DND-41 (cell line): ENCODE data around the gene GSX1.

Experiments used
- ATAC-seq: fragments of 200-7000 bp; cut with Tn5 transposase; 3 replicates; pipeline ENCODE4 v1.9.1; 2021; ENCODE audit warnings: low read depth; ENCODE audit not compliant: insufficient read depth
- DNase-seq: peaks from one replicate; pipeline ENCODE4 v3.0.0-alpha.2; 2020
- H2AFZ ChIP-seq: 2 replicates; pipeline ENCODE4 v1.6.0; 2012; ENCODE audit warnings: low read depth, low read length
- H3K27ac ChIP-seq: 2 replicates; pipeline ENCODE4 v1.5.1; 2012; ENCODE audit warnings: low read length, inconsistent platforms
- H3K27me3 ChIP-seq: fragments of 200-600 bp; sonication (generic); 2 replicates; pipeline ENCODE4 v1.6.0; 2012; ENCODE audit warnings: low read length, mild to moderate bottlenecking, inconsistent platforms; ENCODE audit not compliant: insufficient read depth, poor library complexity
- H3K36me3 ChIP-seq: 2 replicates; pipeline ENCODE4 v1.5.1; 2012; ENCODE audit warnings: low read length, inconsistent platforms; ENCODE audit not compliant: insufficient read depth
- H3K4me1 ChIP-seq: 2 replicates; pipeline ENCODE4 v1.5.1; 2012; ENCODE audit warnings: mild to moderate bottlenecking, low read length; ENCODE audit not compliant: insufficient read depth
- H3K4me2 ChIP-seq: 2 replicates; pipeline ENCODE4 v1.6.0; 2012; ENCODE audit warnings: mild to moderate bottlenecking, moderate library complexity, low read length, inconsistent platforms; ENCODE audit not compliant: insufficient read depth
- H3K4me3 ChIP-seq, 2 experiments: fragments of 200-600 bp in 1 of 2; shearing (Covaris generic) in 1 of 2; 2 replicates each; pipeline ENCODE4 v1.5.1; 2012 to 2016; ENCODE audit warnings: inconsistent platforms in 2 of 2, low read length in 2 of 2, mild to moderate bottlenecking in 2 of 2, low read depth in 1 of 2, moderate library complexity in 1 of 2
- H3K79me2 ChIP-seq: 2 replicates; pipeline ENCODE4 v1.6.0; 2012; ENCODE audit warnings: low read length, inconsistent platforms; ENCODE audit not compliant: insufficient read depth
- H3K9ac ChIP-seq: 2 replicates; pipeline ENCODE4 v1.6.0; 2012; ENCODE audit warnings: low read depth, mild to moderate bottlenecking, inconsistent platforms, low read length, moderate library complexity
- H3K9me3 ChIP-seq: 2 replicates; pipeline ENCODE4 v1.5.1; 2012; ENCODE audit warnings: low read length, moderate library complexity, mild to moderate bottlenecking, inconsistent platforms; ENCODE audit not compliant: insufficient read depth, severe bottlenecking
- H4K20me1 ChIP-seq: 2 replicates; pipeline ENCODE4 v1.6.0; 2012; ENCODE audit warnings: low read length; ENCODE audit not compliant: insufficient read depth
- CTCF ChIP-seq: IDR thresholded peaks from 2 replicates; pipeline ENCODE4 v1.5.1; 2012; ENCODE audit warnings: borderline replicate concordance, low read length, moderate library complexity, mild to moderate bottlenecking; ENCODE audit not compliant: poor library complexity, severe bottlenecking; ENCODE audit errors: extremely low read depth
- EZH2 ChIP-seq: IDR thresholded peaks from 3 replicates; pipeline ENCODE4 v1.6.1; 2012; ENCODE audit warnings: borderline replicate concordance, low read depth, mild to moderate bottlenecking, moderate library complexity, low read length, inconsistent platforms; ENCODE audit not compliant: severe bottlenecking

GSX1 gene

GRCh38 chr13:27789495-27790303 is 2.6 kb upstream of the GSX1 start:
- Histone ChIP-seq H3K27ac (peak overlapping the region; percentile 33; the same call in 1 of the 2 replicates), H4K20me1 (no peaks in the 10 kb centered on the region), H3K9me3 (no peaks in the 10 kb centered on the region), H3K4me1 (peaks cover 30% of the 10 kb centered on the region), H3K36me3 (no peaks in the 10 kb centered on the region), H3K4me3 (peak overlapping the region; percentile 30 to 60), H3K9ac (peak overlapping the region; percentile 50), H3K27me3 (peaks cover 37% of the 10 kb centered on the region), H3K79me2 (no peaks in the 10 kb centered on the region), H2AFZ (peak overlapping the region; percentile 57), H3K4me2 (peak overlapping the region; percentile 83)
- TF ChIP-seq EZH2 (peak; percentile 97), CTCF (no peak)
- ATAC-seq: peak; percentile 71
- DNase-seq: peak; percentile 62

- no peaks in the 10 kb centered on the region for H3K9me3 ChIP-seq
- no peak overlapping the region for H3K27ac ChIP-seq
- peak overlapping the region; percentile 83 for H3K4me2 ChIP-seq
- ATAC-seq: peak; percentile 38
- peak overlapping the region; percentile 39 to 60; a peak in 3 of 4 replicates for H3K4me3 ChIP-seq
- H4K20me1 ChIP-seq: no peaks in the 10 kb centered on the region
- no peaks in the 10 kb centered on the region for H3K79me2 ChIP-seq
- peaks cover 30% of the 10 kb centered on the region for H3K4me1 ChIP-seq
- peak overlapping the region; percentile 43 for H2AFZ ChIP-seq
- TF ChIP-seq CTCF (no peak), EZH2 (no peak)
- H3K9ac ChIP-seq: peak overlapping the region; percentile 50; the same call in 1 of the 2 replicates
- no peaks in the 10 kb centered on the region for H3K36me3 ChIP-seq
- DNase-seq: peak; percentile 25
- peaks cover 37% of the 10 kb centered on the region for H3K27me3 ChIP-seq
Observed at GRCh38 chr13:27790523-27790922, 1.8 kb upstream of the GSX1 start.

- H3K9ac ChIP-seq: peak overlapping the region; percentile 50; the same call in 1 of the 2 replicates
Observed at GRCh38 chr13:27791146-27791900, 960 bp upstream of the GSX1 start.

More at GRCh38 chr13:27791146-27791900, 960 bp upstream of the GSX1 start:
- Histone ChIP-seq H3K27ac (no peak overlapping the region), H3K4me3 (peak overlapping the region; percentile 39 to 60; a peak in 3 of 4 replicates), H2AFZ (peak overlapping the region; percentile 43), H4K20me1 (no peaks in the 10 kb centered on the region), H3K27me3 (peaks cover 37% of the 10 kb centered on the region), H3K79me2 (no peaks in the 10 kb centered on the region), H3K4me2 (peak overlapping the region; percentile 83), H3K4me1 (peaks cover 30% of the 10 kb centered on the region), H3K9me3 (no peaks in the 10 kb centered on the region), H3K36me3 (no peaks in the 10 kb centered on the region)
- DNase-seq (peak; percentile 20), ATAC-seq (peak; percentile 45; the same call in 2 of the 3 replicates)
- TF ChIP-seq EZH2 (peak; percentile 74), CTCF (no peak)
